Measurements from ENCODE around the gene KANK4.

DNA sequence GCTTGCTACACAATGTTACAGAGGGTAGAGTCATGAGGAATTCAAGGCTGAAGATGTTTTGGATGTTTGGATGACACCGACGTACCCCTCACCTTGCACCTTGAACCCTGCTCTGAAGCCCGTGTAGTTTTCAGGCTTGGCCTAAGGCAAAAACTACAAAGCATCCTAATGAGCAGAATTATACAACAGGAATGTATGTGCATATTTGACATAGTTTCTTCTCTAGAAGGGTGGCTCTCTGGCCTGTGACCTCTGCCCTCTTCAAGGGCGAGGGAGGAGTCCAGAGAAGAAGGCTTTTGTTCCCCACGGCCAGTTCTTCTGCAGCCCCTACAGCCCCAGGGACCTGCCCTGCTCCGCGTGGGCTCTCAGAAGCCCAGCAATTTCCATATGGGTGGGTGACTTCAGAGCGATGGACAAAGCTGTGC lies 81.3 kb downstream of the KANK4 start:
- TF ChIP-seq, protein P1, sequence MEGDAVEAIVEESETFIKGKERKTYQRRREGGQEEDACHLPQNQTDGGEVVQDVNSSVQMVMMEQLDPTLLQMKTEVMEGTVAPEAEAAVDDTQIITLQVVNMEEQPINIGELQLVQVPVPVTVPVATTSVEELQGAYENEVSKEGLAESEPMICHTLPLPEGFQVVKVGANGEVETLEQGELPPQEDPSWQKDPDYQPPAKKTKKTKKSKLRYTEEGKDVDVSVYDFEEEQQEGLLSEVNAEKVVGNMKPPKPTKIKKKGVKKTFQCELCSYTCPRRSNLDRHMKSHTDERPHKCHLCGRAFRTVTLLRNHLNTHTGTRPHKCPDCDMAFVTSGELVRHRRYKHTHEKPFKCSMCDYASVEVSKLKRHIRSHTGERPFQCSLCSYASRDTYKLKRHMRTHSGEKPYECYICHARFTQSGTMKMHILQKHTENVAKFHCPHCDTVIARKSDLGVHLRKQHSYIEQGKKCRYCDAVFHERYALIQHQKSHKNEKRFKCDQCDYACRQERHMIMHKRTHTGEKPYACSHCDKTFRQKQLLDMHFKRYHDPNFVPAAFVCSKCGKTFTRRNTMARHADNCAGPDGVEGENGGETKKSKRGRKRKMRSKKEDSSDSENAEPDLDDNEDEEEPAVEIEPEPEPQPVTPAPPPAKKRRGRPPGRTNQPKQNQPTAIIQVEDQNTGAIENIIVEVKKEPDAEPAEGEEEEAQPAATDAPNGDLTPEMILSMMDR (IDR thresholded peaks at IDR 0.05; ENCODE audit: borderline replicate concordance, extremely low read depth, low read length, poor library complexity, severe bottlenecking), result no peak
- TF ChIP-seq EZH2 (IDR thresholded peaks at IDR 0.05; ENCODE audit: borderline replicate concordance, low read depth, low read length, severe bottlenecking), result no peak
